NOMO-1 (cell line): ENCODE measurements around the gene CTBP2.

Experiments
- DNase-seq, 2 experiments: peaks; one replicate each; lab custom pipeline; 2025; ENCODE audit not compliant: unreplicated experiment in 2 of 2; lab: John Stamatoyannopoulos, UW

CTBP2 gene

GRCh38 chr10:125032474-125033020, 127.8 kb downstream of the CTBP2 start:
- DNase-seq = no peak

- no peak for DNase-seq
Observed at GRCh38 chr10:125030567-125031197, 129.7 kb downstream of the CTBP2 start.

- no peak for DNase-seq
Observed at GRCh38 chr10:125029584-125030242, 130.7 kb downstream of the CTBP2 start.

GRCh38 chr10:125027871-125028869, 132.2 kb downstream of the CTBP2 start:
- DNase-seq = no peak

- no peak for DNase-seq
Observed at GRCh38 chr10:125026974-125027735, 133.2 kb downstream of the CTBP2 start.

GRCh38 chr10:125026036-125026931, 134.1 kb downstream of the CTBP2 start:
- no peak for DNase-seq

GRCh38 chr10:125025341-125025740, 135.0 kb downstream of the CTBP2 start:
- DNase-seq = no peak

- no peak for DNase-seq
Observed at GRCh38 chr10:125024497-125025234, 135.7 kb downstream of the CTBP2 start.

- DNase-seq = no peak
Observed at GRCh38 chr10:125023862-125024496, 136.4 kb downstream of the CTBP2 start.

- DNase-seq = no peak
Observed at GRCh38 chr10:125023255-125023654, 137.1 kb downstream of the CTBP2 start.

- no peak for DNase-seq
Observed at GRCh38 chr10:125022671-125023070, 137.7 kb downstream of the CTBP2 start.

GRCh38 chr10:125021686-125022344, 138.5 kb downstream of the CTBP2 start:
- DNase-seq = no peak

GRCh38 chr10:125020871-125021270, 139.5 kb downstream of the CTBP2 start:
- no peak for DNase-seq

- DNase-seq = no peak
Observed at GRCh38 chr10:125020386-125020785, 140.0 kb downstream of the CTBP2 start.

GRCh38 chr10:125018576-125019143, 141.7 kb downstream of the CTBP2 start:
- no peak for DNase-seq

- no peak for DNase-seq
Observed at GRCh38 chr10:125017547-125018298, 142.6 kb downstream of the CTBP2 start.
